ENCODE data around the gene PHLDA3. TPM values are rescaled to one million over a fixed set of nuclear protein-coding genes. Genes with fewer than 3 reads are reported as not detected.

PHLDA3 gene
- total and polyA plus RNA-seq, 2 donors (not counting 1 experiment from before 2014, with no cell fraction given): 26.5 to 141 TPM

DNA sequence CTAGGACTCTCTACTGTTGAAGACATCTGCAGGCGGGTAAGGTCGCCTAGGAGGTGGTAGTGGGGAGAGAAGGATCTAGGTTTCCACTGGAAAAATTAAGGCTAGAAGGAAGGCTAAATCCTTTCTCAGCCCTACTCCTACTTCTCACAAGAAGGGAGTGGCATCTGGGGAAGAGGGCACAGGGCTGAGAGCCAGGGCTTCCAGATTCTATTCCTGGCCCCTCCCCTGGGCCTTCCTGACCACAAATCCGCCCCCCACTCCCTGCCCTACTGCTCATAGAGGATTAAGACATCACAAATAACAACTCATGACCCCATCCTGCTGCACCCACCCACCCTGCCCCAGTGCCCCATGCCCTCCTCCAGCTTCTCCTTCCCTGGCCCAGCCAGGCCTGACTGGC is 2.5 kb downstream of the PHLDA3 start:
- Histone ChIP-seq H3K27me3 (ENCODE audit: control insufficient read depth, insufficient read depth, low read length) (no peaks in the 10 kb centered on the region), H3K4me2 (ENCODE audit: extremely low read depth, insufficient read depth, low read length) (peak overlapping the region; percentile 92), H3K36me3 (ENCODE audit: control insufficient read depth, insufficient read depth, low read length) (peaks cover 19% of the 10 kb centered on the region), H2AFZ (ENCODE audit: low read length) (no peak overlapping the region), H3K9ac (ENCODE audit: insufficient read depth, low read length) (peak overlapping the region; percentile 24), H4K20me1 (ENCODE audit: control insufficient read depth, extremely low read depth, insufficient read depth, low read length) (no peaks in the 10 kb centered on the region), H3K79me2 (ENCODE audit: control insufficient read depth, insufficient read depth, low read length) (peaks cover 39% of the 10 kb centered on the region), H3K9me3 (ENCODE audit: control insufficient read depth, insufficient read depth, low read depth, low read length) (no peaks in the 10 kb centered on the region), H3K4me3 (replicated peaks in 1 of 4; ENCODE audit: control extremely low read depth in 1 of 4, insufficient read depth in 1 of 4, low read depth in 3 of 4, low read length in 4 of 4) (peak overlapping the region; percentile 78 to 97 (median 94)), H3K27ac (ENCODE audit: insufficient read depth, low read length) (no peak overlapping the region), H3K4me1 (ENCODE audit: control insufficient read depth, extremely low read depth, insufficient read depth, low read length) (peaks cover 26% of the 10 kb centered on the region)
- TF ChIP-seq, protein P1, sequence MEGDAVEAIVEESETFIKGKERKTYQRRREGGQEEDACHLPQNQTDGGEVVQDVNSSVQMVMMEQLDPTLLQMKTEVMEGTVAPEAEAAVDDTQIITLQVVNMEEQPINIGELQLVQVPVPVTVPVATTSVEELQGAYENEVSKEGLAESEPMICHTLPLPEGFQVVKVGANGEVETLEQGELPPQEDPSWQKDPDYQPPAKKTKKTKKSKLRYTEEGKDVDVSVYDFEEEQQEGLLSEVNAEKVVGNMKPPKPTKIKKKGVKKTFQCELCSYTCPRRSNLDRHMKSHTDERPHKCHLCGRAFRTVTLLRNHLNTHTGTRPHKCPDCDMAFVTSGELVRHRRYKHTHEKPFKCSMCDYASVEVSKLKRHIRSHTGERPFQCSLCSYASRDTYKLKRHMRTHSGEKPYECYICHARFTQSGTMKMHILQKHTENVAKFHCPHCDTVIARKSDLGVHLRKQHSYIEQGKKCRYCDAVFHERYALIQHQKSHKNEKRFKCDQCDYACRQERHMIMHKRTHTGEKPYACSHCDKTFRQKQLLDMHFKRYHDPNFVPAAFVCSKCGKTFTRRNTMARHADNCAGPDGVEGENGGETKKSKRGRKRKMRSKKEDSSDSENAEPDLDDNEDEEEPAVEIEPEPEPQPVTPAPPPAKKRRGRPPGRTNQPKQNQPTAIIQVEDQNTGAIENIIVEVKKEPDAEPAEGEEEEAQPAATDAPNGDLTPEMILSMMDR (conservative IDR thresholded peaks at IDR 0.05 in 1 of 2, IDR thresholded peaks at IDR 0.05 in 1 of 2; ENCODE audit: low read depth in 1 of 2, low read length in 2 of 2): no peak
- no peak for TF ChIP-seq EZH2 (IDR thresholded peaks at IDR 0.05; ENCODE audit: low read length, missing control alignments)
- peak; percentile 48 to 91 for DNase-seq (ENCODE audit: low read depth in 2 of 2)

DNA sequence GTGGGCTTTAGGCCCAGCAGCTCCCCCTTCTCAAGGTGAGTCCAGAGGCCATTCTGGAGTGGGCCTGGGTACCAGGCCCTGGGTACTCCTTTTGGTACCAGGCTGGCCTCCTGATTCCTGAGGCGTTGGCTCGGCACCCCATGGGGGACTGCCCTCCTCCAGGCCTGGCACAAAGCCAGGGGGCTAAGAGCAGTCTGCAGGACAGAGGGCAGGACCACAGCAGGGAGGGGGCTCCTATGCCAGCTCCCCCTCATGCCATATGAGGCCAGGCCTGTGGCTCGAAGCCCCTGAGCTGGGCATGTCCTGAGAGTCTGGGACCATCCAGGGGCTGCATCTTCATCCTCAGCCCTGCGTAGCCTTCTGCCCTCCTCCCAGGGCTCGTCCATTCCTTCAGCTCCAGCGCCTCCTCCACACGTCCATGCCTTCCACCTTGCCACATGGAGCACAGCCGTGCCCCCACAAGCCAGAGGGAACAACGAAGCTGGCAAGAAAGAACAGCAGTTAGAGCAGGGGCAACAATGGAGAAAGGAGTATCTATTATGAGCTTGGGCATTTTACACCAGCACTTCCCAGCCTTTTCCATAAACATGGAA is 3.2 kb downstream of the PHLDA3 start:
- peak overlapping the region; percentile 12 to 97 (median 68) for H3K4me3 ChIP-seq (replicated peaks in 1 of 4; ENCODE audit: control extremely low read depth in 1 of 4, insufficient read depth in 1 of 4, low read depth in 3 of 4, low read length in 4 of 4)
- H3K9ac ChIP-seq (ENCODE audit: insufficient read depth, low read length): no peak overlapping the region
- no peak overlapping the region for H3K27ac ChIP-seq (ENCODE audit: insufficient read depth, low read length)
- H3K4me1 ChIP-seq (ENCODE audit: control insufficient read depth, extremely low read depth, insufficient read depth, low read length): peaks cover 29% of the 10 kb centered on the region
- H3K9me3 ChIP-seq (ENCODE audit: control insufficient read depth, insufficient read depth, low read depth, low read length): no peaks in the 10 kb centered on the region
- no peak overlapping the region for H2AFZ ChIP-seq (ENCODE audit: low read length)
- H4K20me1 ChIP-seq (ENCODE audit: control insufficient read depth, extremely low read depth, insufficient read depth, low read length): no peaks in the 10 kb centered on the region
- TF ChIP-seq, protein P1 (conservative IDR thresholded peaks at IDR 0.05 in 1 of 2, IDR thresholded peaks at IDR 0.05 in 1 of 2; ENCODE audit: low read depth in 1 of 2, low read length in 2 of 2): no peak
- no peak for TF ChIP-seq EZH2 (IDR thresholded peaks at IDR 0.05; ENCODE audit: low read length, missing control alignments)
- no peaks in the 10 kb centered on the region for H3K27me3 ChIP-seq (ENCODE audit: control insufficient read depth, insufficient read depth, low read length)
- no peak for DNase-seq (ENCODE audit: low read depth in 2 of 2)
- H3K4me2 ChIP-seq (ENCODE audit: extremely low read depth, insufficient read depth, low read length): peak overlapping the region; percentile 92
- peaks cover 39% of the 10 kb centered on the region for H3K79me2 ChIP-seq (ENCODE audit: control insufficient read depth, insufficient read depth, low read length)
- peaks cover 19% of the 10 kb centered on the region for H3K36me3 ChIP-seq (ENCODE audit: control insufficient read depth, insufficient read depth, low read length)

DNA sequence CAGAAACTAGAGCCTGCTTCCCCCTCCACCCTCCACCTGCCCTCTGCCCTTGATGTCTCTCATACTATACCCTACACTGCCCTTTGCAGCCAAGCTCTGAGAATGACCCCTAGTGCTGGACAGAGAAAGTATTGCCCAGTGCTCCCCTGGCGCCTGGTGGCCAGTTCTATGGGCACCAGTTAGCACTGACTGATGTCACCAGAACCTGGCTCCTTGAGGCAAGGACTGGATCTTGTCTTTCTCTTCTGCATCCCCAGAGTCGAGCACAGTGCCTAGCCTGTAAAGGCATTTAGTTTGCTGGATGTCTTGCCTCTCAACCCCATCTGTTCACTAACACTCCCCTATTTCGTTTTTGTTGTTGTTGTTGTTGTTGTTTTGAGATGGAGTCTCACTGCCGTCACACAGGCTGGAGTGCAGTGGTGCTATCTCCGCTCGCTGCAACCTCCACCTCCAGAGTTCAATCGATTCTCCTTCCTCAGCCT is 5.9 kb downstream of the PHLDA3 start:
- Histone ChIP-seq H4K20me1 (ENCODE audit: control insufficient read depth, extremely low read depth, insufficient read depth, low read length) (no peaks in the 10 kb centered on the region), H3K27ac (ENCODE audit: insufficient read depth, low read length) (peak overlapping the region; percentile 98)

More for the DNA sequence above, 5.9 kb downstream of the PHLDA3 start:
- TF ChIP-seq, protein P1 (conservative IDR thresholded peaks at IDR 0.05 in 1 of 2, IDR thresholded peaks at IDR 0.05 in 1 of 2; ENCODE audit: low read depth in 1 of 2, low read length in 2 of 2): peak in 1 of 2 donors; percentile 40
- TF ChIP-seq EZH2 (IDR thresholded peaks at IDR 0.05; ENCODE audit: low read length, missing control alignments): no peak
- Histone ChIP-seq H3K4me1 (ENCODE audit: control insufficient read depth, extremely low read depth, insufficient read depth, low read length) (peaks cover 29% of the 10 kb centered on the region), H3K9ac (ENCODE audit: insufficient read depth, low read length) (no peak overlapping the region), H3K4me2 (ENCODE audit: extremely low read depth, insufficient read depth, low read length) (no peak overlapping the region), H2AFZ (ENCODE audit: low read length) (no peak overlapping the region), H3K36me3 (ENCODE audit: control insufficient read depth, insufficient read depth, low read length) (peaks cover 19% of the 10 kb centered on the region), H3K79me2 (ENCODE audit: control insufficient read depth, insufficient read depth, low read length) (peaks cover 32% of the 10 kb centered on the region), H3K9me3 (ENCODE audit: control insufficient read depth, insufficient read depth, low read depth, low read length) (no peaks in the 10 kb centered on the region), H3K4me3 (replicated peaks in 1 of 4; ENCODE audit: control extremely low read depth in 1 of 4, insufficient read depth in 1 of 4, low read depth in 3 of 4, low read length in 4 of 4) (no peak overlapping the region), H3K27me3 (ENCODE audit: control insufficient read depth, insufficient read depth, low read length) (no peaks in the 10 kb centered on the region)
- DNase-seq (ENCODE audit: low read depth in 2 of 2): peak; percentile 41 to 49

Data from fibroblast of lung (primary cell).